ENCODE data around the gene CHAC1. TPM values are rescaled to one million over a fixed set of nuclear protein-coding genes. Genes with fewer than 3 reads are reported as not detected.

Gene CHAC1
- total and polyA plus RNA-seq, 2 of the 13 experiments (the other 11 are each of a cell fraction or from before 2014, with no cell fraction given) = 0.44 TPM; not detected in 1

DNA sequence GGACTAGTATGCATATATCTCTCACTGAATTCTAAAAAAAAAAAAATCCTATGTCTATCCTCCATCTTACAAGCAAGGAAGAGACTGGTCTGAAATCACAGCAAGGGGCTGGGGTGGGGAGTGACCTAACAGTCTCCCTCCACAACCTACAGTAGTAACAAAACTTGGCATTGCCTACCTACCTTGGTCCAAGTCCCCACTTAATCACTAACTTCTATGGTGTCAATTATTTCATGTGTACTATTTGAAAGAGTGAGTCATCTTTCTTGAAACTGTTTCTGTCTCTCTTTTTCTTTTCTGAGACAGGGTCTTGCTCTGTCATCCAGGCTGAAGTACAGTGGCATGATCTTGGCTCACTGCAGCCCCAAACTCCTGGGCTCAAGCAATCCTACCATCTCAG, 36.8 kb downstream of the CHAC1 start:
- Histone ChIP-seq H4K20me1 (ENCODE audit: insufficient read depth, low read length) (no peaks in the 10 kb centered on the region), H3K36me3 (replicated peaks in 1 of 2; ENCODE audit: control insufficient read depth in 1 of 2, insufficient read depth in 2 of 2, low read length in 2 of 2) (peaks cover 21 to 49% of the 10 kb centered on the region in 2 experiments), H2AFZ (ENCODE audit: low read length) (no peak overlapping the region), H3K4me1 (ENCODE audit: insufficient read depth, low read length) (no peaks in the 10 kb centered on the region), H3K79me2 (ENCODE audit: insufficient read depth, low read length) (no peaks in the 10 kb centered on the region), H3K4me2 (ENCODE audit: low read depth, low read length) (no peak overlapping the region), H3K27ac (ENCODE audit: extremely low read length, insufficient read depth, low read length) (no peak overlapping the region), H3K27me3 (ENCODE audit: control insufficient read depth in 1 of 2, insufficient read depth in 2 of 2, low read length in 2 of 2) (no peaks in the 10 kb centered on the region), H3K9ac (ENCODE audit: insufficient read depth, low read depth, low read length) (no peak overlapping the region), H3K9me3 (ENCODE audit: low read length) (no peaks in the 10 kb centered on the region), H3K4me3 (replicated peaks in 1 of 3; ENCODE audit: insufficient read depth in 1 of 3, low read depth in 2 of 3, low read length in 3 of 3) (no peak overlapping the region)
- ATAC-seq (no peak), DNase-seq (ENCODE audit: low spot score) (no peak), FAIRE-seq (no peak)
- intact Hi-C loops (cut with micrococcal nuclease; ENCODE audit: unreplicated experiment) (no loop called here), in situ Hi-C loops (cut with HindIII; ENCODE audit: extremely low pct_ligation_motif_present, low pct_unique_long_range_greater_than_20kb) (no loop called here)
- POLR2A ChIA-PET = no interaction called here
- no TSS peak for BruUV-seq (replicated peaks)
- CTCF ChIA-PET (ENCODE audit: low intra/inter-chr PET ratio, low total read pairs) = no interaction called here
- no peak for TF ChIP-seq SKI (IDR thresholded peaks at IDR 0.05; ENCODE audit: partially characterized antibody)
- no peak for TF ChIP-seq ZNF207 (IDR thresholded peaks at IDR 0.05; ENCODE audit: borderline replicate concordance)
- no peak for TF ChIP-seq KLF16 (CRISPR knock-in tag; IDR thresholded peaks at IDR 0.05)
- TF ChIP-seq ZNF816 (CRISPR knock-in tag; IDR thresholded peaks at IDR 0.05; ENCODE audit: borderline replicate concordance) = no peak
- no peak for TF ChIP-seq E2F1 (CRISPR knock-in tag; IDR thresholded peaks at IDR 0.05)
- TF ChIP-seq ZNF431 (CRISPR knock-in tag; IDR thresholded peaks at IDR 0.05; ENCODE audit: borderline replicate concordance, low read depth) = no peak
- TF ChIP-seq NR2F1 (CRISPR knock-in tag; IDR thresholded peaks at IDR 0.05) = no peak
- TF ChIP-seq, protein P1, sequence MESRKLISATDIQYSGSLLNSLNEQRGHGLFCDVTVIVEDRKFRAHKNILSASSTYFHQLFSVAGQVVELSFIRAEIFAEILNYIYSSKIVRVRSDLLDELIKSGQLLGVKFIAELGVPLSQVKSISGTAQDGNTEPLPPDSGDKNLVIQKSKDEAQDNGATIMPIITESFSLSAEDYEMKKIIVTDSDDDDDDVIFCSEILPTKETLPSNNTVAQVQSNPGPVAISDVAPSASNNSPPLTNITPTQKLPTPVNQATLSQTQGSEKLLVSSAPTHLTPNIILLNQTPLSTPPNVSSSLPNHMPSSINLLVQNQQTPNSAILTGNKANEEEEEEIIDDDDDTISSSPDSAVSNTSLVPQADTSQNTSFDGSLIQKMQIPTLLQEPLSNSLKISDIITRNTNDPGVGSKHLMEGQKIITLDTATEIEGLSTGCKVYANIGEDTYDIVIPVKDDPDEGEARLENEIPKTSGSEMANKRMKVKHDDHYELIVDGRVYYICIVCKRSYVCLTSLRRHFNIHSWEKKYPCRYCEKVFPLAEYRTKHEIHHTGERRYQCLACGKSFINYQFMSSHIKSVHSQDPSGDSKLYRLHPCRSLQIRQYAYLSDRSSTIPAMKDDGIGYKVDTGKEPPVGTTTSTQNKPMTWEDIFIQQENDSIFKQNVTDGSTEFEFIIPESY (CRISPR knock-in tag; IDR thresholded peaks at IDR 0.05) = no peak
- TF ChIP-seq ATM (IDR thresholded peaks at IDR 0.05; ENCODE audit: borderline replicate concordance) = no peak
- TF ChIP-seq ZKSCAN1 (IDR thresholded peaks at IDR 0.05; ENCODE audit: low read length) = no peak
- TF ChIP-seq, protein P2, sequence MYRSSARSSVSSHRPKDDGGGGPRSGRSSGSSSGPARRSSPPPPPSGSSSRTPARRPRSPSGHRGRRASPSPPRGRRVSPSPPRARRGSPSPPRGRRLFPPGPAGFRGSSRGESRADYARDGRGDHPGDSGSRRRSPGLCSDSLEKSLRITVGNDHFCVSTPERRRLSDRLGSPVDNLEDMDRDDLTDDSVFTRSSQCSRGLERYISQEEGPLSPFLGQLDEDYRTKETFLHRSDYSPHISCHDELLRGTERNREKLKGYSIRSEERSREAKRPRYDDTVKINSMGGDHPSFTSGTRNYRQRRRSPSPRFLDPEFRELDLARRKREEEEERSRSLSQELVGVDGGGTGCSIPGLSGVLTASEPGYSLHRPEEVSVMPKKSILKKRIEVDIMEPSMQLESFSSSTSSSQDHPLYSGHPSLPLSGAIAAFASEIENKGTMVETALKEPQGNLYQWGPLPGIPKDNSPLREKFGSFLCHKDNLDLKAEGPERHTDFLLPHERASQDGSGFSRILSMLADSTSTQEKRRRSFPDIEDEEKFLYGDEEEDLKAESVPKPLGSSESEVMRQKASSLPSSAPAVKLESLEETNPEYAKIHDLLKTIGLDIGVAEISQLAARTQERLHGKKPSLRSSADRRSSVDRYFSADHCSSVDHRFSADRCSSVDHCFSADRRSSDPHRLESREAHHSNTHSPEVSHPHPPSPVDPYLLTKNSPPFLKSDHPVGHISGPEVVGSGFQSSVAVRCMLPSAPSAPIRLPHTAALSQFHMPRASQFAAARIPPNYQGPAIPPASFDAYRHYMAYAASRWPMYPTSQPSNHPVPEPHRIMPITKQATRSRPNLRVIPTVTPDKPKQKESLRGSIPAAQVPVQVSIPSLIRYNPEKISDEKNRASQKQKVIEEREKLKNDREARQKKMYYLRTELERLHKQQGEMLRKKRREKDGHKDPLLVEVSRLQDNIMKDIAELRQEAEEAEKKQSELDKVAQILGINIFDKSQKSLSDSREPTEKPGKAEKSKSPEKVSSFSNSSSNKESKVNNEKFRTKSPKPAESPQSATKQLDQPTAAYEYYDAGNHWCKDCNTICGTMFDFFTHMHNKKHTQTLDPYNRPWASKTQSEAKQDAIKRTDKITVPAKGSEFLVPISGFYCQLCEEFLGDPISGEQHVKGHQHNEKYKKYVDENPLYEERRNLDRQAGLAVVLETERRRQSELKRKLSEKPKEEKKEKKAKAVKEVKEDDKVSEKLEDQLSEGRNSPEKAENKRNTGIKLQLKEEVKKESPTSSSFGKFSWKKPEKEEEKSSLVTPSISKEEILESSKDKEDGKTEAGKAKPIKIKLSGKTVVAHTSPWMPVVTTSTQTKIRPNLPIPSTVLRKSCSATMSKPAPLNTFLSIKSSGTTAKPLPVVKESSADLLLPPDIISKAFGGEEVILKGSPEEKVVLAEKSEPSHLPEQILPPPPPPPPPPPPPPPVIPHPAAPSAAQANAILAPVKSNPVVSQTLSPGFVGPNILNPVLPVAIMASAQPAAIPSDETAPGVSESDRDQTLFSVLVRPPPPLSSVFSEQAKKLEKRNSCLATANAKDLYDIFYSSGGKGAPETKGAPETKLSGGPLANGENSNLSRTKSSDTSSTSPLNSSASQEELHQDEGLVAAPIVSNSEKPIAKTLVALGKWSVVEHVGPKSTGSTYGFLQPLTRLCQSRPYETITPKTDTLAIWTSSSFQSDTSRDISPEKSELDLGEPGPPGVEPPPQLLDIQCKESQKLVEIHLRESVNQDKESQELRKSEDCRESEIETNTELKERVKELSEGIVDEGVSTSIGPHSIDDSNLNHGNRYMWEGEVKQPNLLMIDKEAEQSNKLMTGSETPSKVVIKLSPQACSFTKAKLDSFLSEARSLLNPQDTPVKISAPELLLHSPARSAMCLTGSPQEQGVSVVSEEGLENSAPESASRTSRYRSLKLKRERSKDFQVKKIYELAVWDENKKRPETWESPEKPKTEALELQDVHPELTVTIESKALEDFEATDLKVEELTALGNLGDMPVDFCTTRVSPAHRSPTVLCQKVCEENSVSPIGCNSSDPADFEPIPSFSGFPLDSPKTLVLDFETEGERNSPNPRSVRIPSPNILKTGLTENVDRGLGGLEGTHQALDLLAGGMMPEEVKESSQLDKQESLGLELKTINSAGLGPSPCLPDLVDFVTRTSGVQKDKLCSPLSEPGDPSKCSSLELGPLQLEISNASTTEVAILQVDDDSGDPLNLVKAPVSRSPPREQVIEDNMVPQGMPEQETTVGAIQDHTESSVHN (CRISPR knock-in tag; IDR thresholded peaks at IDR 0.05) = no peak
- TF ChIP-seq ZFP90 (CRISPR knock-in tag; IDR thresholded peaks at IDR 0.05; ENCODE audit: borderline replicate concordance) = no peak
- TF ChIP-seq ZNF781 (CRISPR knock-in tag; IDR thresholded peaks at IDR 0.05; ENCODE audit: borderline replicate concordance, not compliant biosample characterization) = no peak
- no peak for TF ChIP-seq GATA4 (IDR thresholded peaks at IDR 0.05; ENCODE audit: borderline replicate concordance, low read depth)
- no peak for TF ChIP-seq PPARG (CRISPR knock-in tag; conservative IDR thresholded peaks at IDR 0.05)
